Renal pelvis (tissue), 4 donors: Measurements from ENCODE around the gene SYNJ2BP. TPM values are rescaled to one million over a fixed set of nuclear protein-coding genes. Genes with fewer than 3 reads are reported as not detected.

Experiments
- DNase-seq: peaks from one replicate; pipeline ENCODE4 v3.0.0-alpha.2; 2013
- polyA plus RNA-seq, 3 donors: library from polyadenylated mRNA; unstranded; fragments of 120-200 nt; gene quantifications; one replicate each; pipeline ENCODE4 v1.2.1, GENCODE V29; 2013; ENCODE audit not compliant: insufficient read length in 3 of 3

Gene SYNJ2BP
- polyA plus RNA-seq, 3 donors: 35.5 to 44.8 (median 43.6) TPM

DNA sequence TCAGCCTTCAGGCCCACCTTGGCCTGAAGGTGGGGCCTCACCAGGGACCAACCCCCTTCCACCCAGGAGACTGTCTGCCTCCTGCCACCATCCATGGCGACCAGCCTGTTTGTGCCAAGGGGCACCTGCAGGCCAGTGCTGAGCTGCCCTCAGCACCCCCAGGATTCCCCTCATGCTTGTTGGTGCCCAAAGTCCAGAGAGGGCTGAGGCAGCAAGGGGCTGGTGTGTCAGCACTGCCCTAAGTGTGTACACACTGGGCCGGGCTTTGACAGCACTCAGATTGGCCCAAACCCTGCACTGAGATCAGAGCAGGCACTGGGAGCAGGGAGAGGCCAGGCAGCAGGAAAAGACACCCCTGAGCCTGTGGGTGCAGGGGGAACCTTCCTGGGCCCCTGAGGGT lies 18.6 kb downstream of the SYNJ2BP start:
- DNase-seq: no peak

GRCh38 chr14:70397746-70398145 lies 19.1 kb downstream of the SYNJ2BP start:
- DNase-seq: no peak

DNA sequence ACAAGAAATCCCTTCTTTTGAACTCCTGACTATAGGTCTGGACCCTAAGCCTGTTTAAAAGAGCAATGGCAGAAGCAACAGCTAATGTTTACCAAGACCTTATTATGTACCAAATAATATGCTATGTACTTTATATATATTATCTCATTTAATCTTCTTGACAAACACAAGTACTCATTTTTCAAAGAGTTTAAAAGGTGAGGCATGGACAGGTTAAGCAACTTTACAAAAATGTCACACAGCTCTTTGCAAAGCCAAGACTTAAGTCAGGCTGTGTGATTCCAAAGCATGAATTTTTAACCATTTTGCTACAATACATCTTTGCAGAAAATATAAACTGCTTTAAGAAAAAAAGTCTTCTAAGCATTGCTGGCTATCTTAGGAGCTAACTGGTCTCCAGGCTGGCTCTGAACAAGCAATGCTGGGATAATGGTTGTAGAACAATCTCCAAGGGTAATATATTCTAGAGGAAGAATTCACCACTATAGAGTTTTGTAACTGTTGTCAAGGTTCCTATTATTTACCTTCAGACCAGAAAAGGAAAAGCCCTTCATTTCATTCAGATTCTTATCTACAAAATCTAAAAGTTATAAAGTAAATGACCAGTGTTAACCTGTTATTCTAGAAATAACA lies 22.1 kb downstream of the SYNJ2BP start:
- no peak for DNase-seq

DNA sequence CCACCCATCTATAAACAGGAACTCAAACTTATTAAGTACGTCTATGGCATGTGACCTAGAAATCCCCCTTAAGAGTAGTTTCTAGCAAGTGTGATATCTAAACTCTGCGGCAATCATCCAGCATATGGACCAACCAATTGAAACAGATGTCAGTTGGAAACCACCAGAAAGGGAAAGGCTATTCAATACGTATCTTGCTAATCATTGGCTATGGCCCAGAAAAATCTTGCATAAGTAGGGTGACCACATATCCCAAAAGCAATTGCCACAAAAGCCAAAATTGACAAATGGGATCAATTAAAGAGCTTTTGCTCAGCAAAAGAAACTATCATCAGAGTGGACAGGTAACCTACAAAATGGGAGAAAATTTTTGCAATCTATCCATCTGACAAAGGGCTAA lies 24.2 kb downstream of the SYNJ2BP start:
- no peak for DNase-seq

DNA sequence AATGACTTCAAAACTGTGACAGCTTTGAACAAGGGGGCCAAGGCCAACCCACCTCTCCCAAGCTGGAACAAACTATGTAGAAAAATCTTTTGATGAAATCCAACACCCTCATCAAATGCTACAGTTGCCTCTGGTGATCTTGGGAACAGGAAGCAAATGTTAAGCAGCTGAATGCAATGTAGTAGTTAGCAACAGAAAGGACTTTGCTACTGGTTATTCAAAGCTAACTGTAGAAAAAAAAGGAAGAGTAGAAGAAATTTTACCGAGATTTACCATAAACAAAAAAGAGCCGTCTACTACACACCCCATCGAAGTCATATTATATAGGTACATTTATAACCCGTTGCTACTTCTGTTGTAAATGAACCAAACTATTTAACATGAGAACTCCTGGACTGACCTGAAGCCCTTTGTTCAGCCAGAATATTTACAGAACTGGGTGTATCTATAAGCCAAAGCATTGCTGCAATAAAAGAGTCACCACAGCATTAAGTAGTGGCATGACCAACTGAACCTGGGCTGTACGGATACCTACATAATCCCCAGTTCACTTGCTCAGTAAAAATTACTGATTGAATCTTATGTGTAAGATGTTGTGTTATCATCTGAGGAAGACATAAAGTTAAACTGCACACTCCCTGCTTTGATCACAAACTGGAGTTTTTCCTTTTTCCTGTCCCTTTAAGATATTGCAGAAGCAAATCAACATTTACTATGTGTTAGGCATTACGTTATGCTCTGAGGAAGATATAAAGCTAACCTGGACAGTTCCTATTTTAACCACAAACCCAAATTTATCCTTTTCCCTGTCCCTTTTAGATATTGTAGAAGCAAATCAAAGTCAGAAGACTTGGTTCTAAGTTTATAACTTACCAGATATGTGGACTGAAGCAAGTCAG lies 25.1 kb downstream of the SYNJ2BP start:
- no peak for DNase-seq

GRCh38 chr14:70382536-70382935 lies 34.4 kb downstream of the SYNJ2BP start:
- no peak for DNase-seq

- DNase-seq: no peak
Measured at GRCh38 chr14:70380824-70381223, 36.1 kb downstream of the SYNJ2BP start.

GRCh38 chr14:70378696-70379095 lies 38.2 kb downstream of the SYNJ2BP start:
- no peak for DNase-seq

Other genes with a start within 250 kb of the SYNJ2BP start
- gene SLC8A3, start 228.1 kb downstream of the SYNJ2BP start, polyA plus RNA-seq: under 1 TPM; 0.25 to 0.74 (median 0.35) TPM
- 10 to 100 TPM; 66.3 to 79.7 (median 70.9) TPM for gene COX16, start 57.4 kb downstream of the SYNJ2BP start, polyA plus RNA-seq
- gene ADAM21, start 35.1 kb upstream of the SYNJ2BP start, polyA plus RNA-seq: 1 to 10 TPM in 1 of 3 donors, under 1 TPM in 2; 0.27 to 1.1 (median 0.73) TPM
- under 1 TPM; 0.06 to 0.30 (median 0.16) TPM for gene ADAM20, start 117.9 kb upstream of the SYNJ2BP start, polyA plus RNA-seq
- gene MED6, start 183.6 kb upstream of the SYNJ2BP start, polyA plus RNA-seq: 10 to 100 TPM; 29.4 to 38.3 (median 34.5) TPM
- 1 to 10 TPM; 3.5 to 4.1 (median 4.1) TPM for gene TTC9, start 224.8 kb upstream of the SYNJ2BP start, polyA plus RNA-seq